B cell (primary cell): ENCODE data around the gene NGLY1. TPM values are rescaled to one million over a fixed set of nuclear protein-coding genes. Genes with fewer than 3 reads are reported as not detected.

Experiments
- ATAC-seq: fragments of 200-7000 bp; cut with Tn5 transposase; one replicate; pipeline ENCODE4 v1.10.0; 2021; ENCODE audit warnings: low read depth, mild to moderate bottlenecking, moderate number of reproducible peaks, moderate library complexity
- CTCF ChIA-PET: fragments of 350-600 bp; sonication (Branson Sonifier 250); formaldehyde crosslinking; loops from one replicate; lab custom pipeline; 2021; ENCODE audit warnings: antibody characterized with exemption, inconsistent platforms; lab: Charles Lee
- POLR2A ChIA-PET: fragments of 350-600 bp; sonication (Branson Sonifier 250); formaldehyde crosslinking; loops from one replicate; lab custom pipeline; 2021; ENCODE audit warnings: antibody characterized with exemption; lab: Charles Lee
- DNase-seq: peaks from one replicate; pipeline ENCODE4 v3.0.0; 2013
- H2AFZ ChIP-seq: 2 replicates; pipeline ENCODE4 v1.6.1; 2012; ENCODE audit warnings: mild to moderate bottlenecking, low read depth, low read length; ENCODE audit not compliant: insufficient read depth, poor library complexity, severe bottlenecking
- H3K27ac ChIP-seq, 2 donors: 1 replicate in 1 of 2; 2 replicates in 1 of 2; pipeline ENCODE4 v1.5.1; 2012 to 2013; ENCODE audit warnings: low read length in 2 of 2, mild to moderate bottlenecking in 2 of 2, moderate library complexity in 1 of 2
- H3K27me3 ChIP-seq, 4 experiments: fragments of 200-600 bp in 1 of 4; sonication (generic) in 1 of 4; replicated peaks in 1 of 4; 1 replicate in 2 of 4; 2 replicates in 2 of 4; pipeline versions ENCODE4 v1.6.1 to v1.7.0; 2013 to 2016; ENCODE audit warnings: low read length in 3 of 4, mild to moderate bottlenecking in 2 of 4, mixed read lengths in 1 of 4, moderate library complexity in 1 of 4; ENCODE audit not compliant: insufficient read depth in 4 of 4, control insufficient read depth in 3 of 4; ENCODE audit errors: control extremely low read depth in 1 of 4
- H3K36me3 ChIP-seq, 2 experiments: replicated peaks in 1 of 2; 1 replicate in 1 of 2; 2 replicates in 1 of 2; pipeline versions ENCODE4 v1.6.1 to v1.7.1; 2013; ENCODE audit warnings: low read length in 1 of 2; ENCODE audit not compliant: insufficient read depth in 2 of 2, control insufficient read depth in 1 of 2; ENCODE audit errors: control extremely low read depth in 1 of 2, extremely low read depth in 1 of 2
- H3K4me1 ChIP-seq, 2 donors: fragments of 200-600 bp in 1 of 2; sonication (generic) in 1 of 2; 1 replicate in 1 of 2; 2 replicates in 1 of 2; pipeline versions ENCODE4 v1.5.1 to v1.6.1; 2013 to 2017; ENCODE audit warnings: low read length in 2 of 2; ENCODE audit not compliant: control insufficient read depth in 2 of 2, insufficient read depth in 2 of 2
- H3K4me2 ChIP-seq: replicated peaks from 2 replicates; pipeline ENCODE3; 2012; ENCODE audit warnings: mild to moderate bottlenecking, low read depth, low read length; ENCODE audit not compliant: poor library complexity, severe bottlenecking
- H3K4me3 ChIP-seq, 5 experiments: fragments of 200-600 bp in 1 of 5; sonication (generic) in 1 of 5; 1 replicate in 3 of 5; 2 replicates in 2 of 5; pipeline versions ENCODE4 v1.5.1 to v1.7.0; 2011 to 2016; ENCODE audit warnings: low read length in 4 of 5, mild to moderate bottlenecking in 4 of 5, low read depth in 2 of 5, control low read depth in 1 of 5, moderate library complexity in 1 of 5; ENCODE audit not compliant: insufficient read depth in 1 of 5; ENCODE audit errors: control extremely low read depth in 1 of 5, extremely low read depth in 1 of 5
- H3K79me2 ChIP-seq: fragments of 200-600 bp; sonication (generic); one replicate; pipeline ENCODE4 v1.6.0; 2016; ENCODE audit warnings: low read length; ENCODE audit not compliant: control insufficient read depth, insufficient read depth
- H3K9ac ChIP-seq: fragments of 200-600 bp; sonication (generic); 2 replicates; pipeline ENCODE4 v1.6.1; 2017; ENCODE audit warnings: mild to moderate bottlenecking, low read length, moderate library complexity
- H3K9me3 ChIP-seq, 3 donors: one replicate each; pipeline versions ENCODE4 v1.6.1 to v1.7.1; 2013; ENCODE audit warnings: low read length in 2 of 3; ENCODE audit not compliant: control insufficient read depth in 2 of 3, insufficient read depth in 1 of 3; ENCODE audit errors: control extremely low read depth in 1 of 3
- H4K20me1 ChIP-seq: 2 replicates; pipeline ENCODE4 v1.6.0; 2012; ENCODE audit warnings: mild to moderate bottlenecking, low read length; ENCODE audit not compliant: insufficient read depth, control insufficient read depth, poor library complexity, severe bottlenecking
- H3K27ac Mint-ChIP-seq: one replicate; pipeline ENCODE4 v1.8.0; 2021; ENCODE audit warnings: mixed read lengths
- H3K27me3 Mint-ChIP-seq: one replicate; pipeline ENCODE4 v1.8.0; 2021; ENCODE audit warnings: mixed read lengths
- H3K4me1 Mint-ChIP-seq: one replicate; pipeline ENCODE4 v1.8.0; 2021; ENCODE audit warnings: mixed read lengths
- H3K4me3 Mint-ChIP-seq: one replicate; pipeline ENCODE4 v1.8.0; 2021; ENCODE audit warnings: mixed read lengths
- H3K9me3 Mint-ChIP-seq: one replicate; pipeline ENCODE4 v1.8.0; 2022; ENCODE audit warnings: mixed read lengths; ENCODE audit not compliant: insufficient read depth
- CTCF ChIP-seq: fragments of 200-600 bp; IDR thresholded peaks from one replicate; pipeline ENCODE4 v1.8.0; 2022; ENCODE audit warnings: antibody characterized with exemption, mild to moderate bottlenecking
- EZH2 ChIP-seq: IDR thresholded peaks from 2 replicates; pipeline ENCODE4 v1.6.1; 2012; ENCODE audit warnings: borderline replicate concordance, low read depth, mild to moderate bottlenecking, moderate library complexity, low read length; ENCODE audit not compliant: insufficient read depth, poor library complexity, severe bottlenecking
- WGBS: methylation state at CpG from one replicate; pipeline ENCODE4 v1.1.5; 2013; ENCODE audit warnings: missing lambda C conversion rate; ENCODE audit not compliant: insufficient coverage; 5-methylcytosine and 5-hydroxymethylcytosine counted together
- intact Hi-C: fragments of 100-400 bp; cut with micrococcal nuclease; formaldehyde crosslinking; loops from one replicate; pipeline ENCODE4 v1.10.0; 2022
- polyA plus RNA-seq: library from polyadenylated mRNA; depleted of rRNA; stranded (reverse); fragments of >200 nt; gene quantifications from 2 replicates; pipeline ENCODE4 v1.2.3, GENCODE V29; 2012
- total RNA-seq, 2 donors: library from RNA; stranded (reverse); fragments of 120-200 nt in 1 of 2; gene quantifications; 1 replicate in 1 of 2; 2 replicates in 1 of 2; pipeline versions ENCODE4 v1.2.3 to v1.2.4, GENCODE V29; 2013 to 2022

The NGLY1 gene
- total and polyA plus RNA-seq, 2 donors (not counting 1 experiment from before 2014, with no cell fraction given): 24.2 to 145 TPM

- no peak for DNase-seq
- no peaks in the 10 kb centered on the region for H3K4me1 ChIP-seq
- H3K9me3 Mint-ChIP-seq: no peaks in the 10 kb centered on the region
- intact Hi-C loops: no loop called here
- TF ChIP-seq EZH2 (no peak), CTCF (no peak)
- H3K36me3 ChIP-seq: no peaks in the 10 kb centered on the region
- no peak overlapping the region for H3K9ac ChIP-seq
- no peak overlapping the region for H3K4me3 Mint-ChIP-seq
- WGBS: no CpG with 5 or more reads among the region's 2 CpGs
- H3K4me1 Mint-ChIP-seq: no peaks in the 10 kb centered on the region
- ChIA-PET CTCF (no interaction called here), POLR2A (no interaction called here)
- no peak overlapping the region for H3K27ac ChIP-seq
- no peak overlapping the region for H2AFZ ChIP-seq
- no peak overlapping the region for H3K4me2 ChIP-seq
- no peak overlapping the region for H3K4me3 ChIP-seq
- no peak for ATAC-seq
- peaks cover 5% of the 10 kb centered on the region for H3K79me2 ChIP-seq
- H4K20me1 ChIP-seq: no peaks in the 10 kb centered on the region
- no peaks in the 10 kb centered on the region for H3K27me3 ChIP-seq
- no peaks in the 10 kb centered on the region for H3K27me3 Mint-ChIP-seq
- peaks cover 0 to 4% (median 0%) of the 10 kb centered on the region in 3 donors for H3K9me3 ChIP-seq
- H3K27ac Mint-ChIP-seq: no peak overlapping the region
These were observed 104.1 kb downstream of the NGLY1 start for GRCh38 chr3:25679166-25679565.

GRCh38 chr3:25678581-25678980, 104.7 kb downstream of the NGLY1 start:
- no peaks in the 10 kb centered on the region for H3K9me3 Mint-ChIP-seq
- no peaks in the 10 kb centered on the region for H3K27me3 Mint-ChIP-seq
- H3K36me3 ChIP-seq: no peaks in the 10 kb centered on the region
- H3K4me3 ChIP-seq: no peak overlapping the region
- peaks cover 0 to 10% (median 5%) of the 10 kb centered on the region in 3 donors for H3K9me3 ChIP-seq
- H3K9ac ChIP-seq: no peak overlapping the region
- ChIA-PET CTCF (no interaction called here), POLR2A (no interaction called here)
- H3K4me1 Mint-ChIP-seq: no peaks in the 10 kb centered on the region
- no peak for ATAC-seq
- H3K4me2 ChIP-seq: no peak overlapping the region
- H3K4me3 Mint-ChIP-seq: no peak overlapping the region
- H3K27ac Mint-ChIP-seq: no peak overlapping the region
- H3K79me2 ChIP-seq: peaks cover 10% of the 10 kb centered on the region
- DNase-seq: no peak
- H3K4me1 ChIP-seq: no peaks in the 10 kb centered on the region
- no peaks in the 10 kb centered on the region for H4K20me1 ChIP-seq
- TF ChIP-seq EZH2 (no peak), CTCF (no peak)
- no peak overlapping the region for H2AFZ ChIP-seq
- no peaks in the 10 kb centered on the region for H3K27me3 ChIP-seq
- no peak overlapping the region for H3K27ac ChIP-seq
- intact Hi-C loops: no loop called here
